HCT116 (cell line): Measurements from ENCODE around the gene RACGAP1. TPM values are rescaled to one million over a fixed set of nuclear protein-coding genes. Genes with fewer than 3 reads are reported as not detected.

Experiments used
- ATAC-seq: fragments of 200-7000 bp; cut with Tn5 transposase; 2 replicates; pipeline ENCODE4 v1.9.1; 2020; ENCODE audit warnings: mild to moderate bottlenecking, moderate library complexity
- BruUV-seq: library from RNA; stranded (reverse); fragments of 400-500 nt; replicated peaks from 2 replicates; lab custom pipeline; 2021; lab: Mats Ljungman, UMichigan
- CTCF ChIA-PET: fragments of 300-600 bp; sonication (Branson Sonifier 250); formaldehyde crosslinking; loops from one replicate; lab custom pipeline; 2021; ENCODE audit warnings: antibody characterized with exemption; lab: Charles Lee
- POLR2A ChIA-PET: fragments of 300-600, 350-600 bp; sonication (Branson Sonifier 250); formaldehyde crosslinking; loops from one replicate; lab custom pipeline; 2021; ENCODE audit warnings: antibody characterized with exemption; lab: Charles Lee
- RAD21 ChIA-PET, 2 experiments: fragments of 300-600 bp; sonication (Branson Sonifier 250); formaldehyde crosslinking; loops; one replicate each; lab custom pipeline; 2023; ENCODE audit warnings: low total read pairs in 2 of 2; ENCODE audit not compliant: uncharacterized antibody in 2 of 2, unreplicated experiment in 2 of 2, low non-redundant PET in 1 of 2; lab: Charles Lee
- DNase-seq: peaks from one replicate; pipeline ENCODE4 v3.0.0-alpha.2; 2010; ENCODE audit warnings: low read depth, low spot score
- H2AFZ ChIP-seq: fragments of 200-600 bp; shearing (Covaris generic), sonication (generic); 2 replicates; pipeline ENCODE4 v1.6.1; 2017; ENCODE audit warnings: low read depth, mixed run types, mixed read lengths, antibody characterized with exemption, low read length; ENCODE audit not compliant: poor library complexity, severe bottlenecking
- H3K27ac ChIP-seq: 2 replicates; pipeline ENCODE4 v1.5.1; 2012; ENCODE audit warnings: low read depth, low read length
- H3K27me3 ChIP-seq: fragments of 200-600 bp; sonication (generic); 2 replicates; pipeline ENCODE4 v1.6.1; 2016; ENCODE audit warnings: mixed run types, low read length, mixed read lengths; ENCODE audit not compliant: insufficient read depth
- H3K36me3 ChIP-seq, 2 experiments: fragments of 200-500 bp in 1 of 2; fragments of 200-600 bp in 1 of 2; sonication (Bioruptor generic) in 1 of 2; sonication (generic) in 1 of 2; 2 replicates each; pipeline versions ENCODE4 v1.5.1 to v1.6.1; 2014 to 2016; ENCODE audit warnings: low read length in 2 of 2, inconsistent platforms in 1 of 2, mixed read lengths in 1 of 2, mixed run types in 1 of 2; ENCODE audit not compliant: insufficient read depth in 2 of 2, control insufficient read depth in 1 of 2
- H3K4me1 ChIP-seq, 2 experiments: fragments of 200-600 bp in 1 of 2; sonication (generic) in 1 of 2; 2 replicates each; pipeline versions ENCODE4 v1.5.1 to v1.6.1; 2012 to 2017; ENCODE audit warnings: low read length in 2 of 2, inconsistent platforms in 1 of 2, mild to moderate bottlenecking in 1 of 2, mixed read lengths in 1 of 2, mixed run types in 1 of 2, moderate library complexity in 1 of 2; ENCODE audit not compliant: insufficient read depth in 2 of 2, control insufficient read depth in 1 of 2
- H3K4me2 ChIP-seq: fragments of 200-600 bp; sonication (generic); 2 replicates; pipeline ENCODE4 v1.6.1; 2017; ENCODE audit warnings: mixed run types, low read length, mixed read lengths
- H3K4me3 ChIP-seq, 2 experiments: fragments of 200-600 bp in 1 of 2; sonication (generic) in 1 of 2; replicated peaks in 1 of 2; 2 replicates each; pipeline ENCODE4 v1.5.1; 2011 to 2016; ENCODE audit warnings: low read length in 2 of 2, control low read depth in 1 of 2, low read depth in 1 of 2, mild to moderate bottlenecking in 1 of 2, mixed read lengths in 1 of 2, mixed run types in 1 of 2
- H3K79me2 ChIP-seq: fragments of 200-600 bp; sonication (generic); 2 replicates; pipeline ENCODE4 v1.6.1; 2017; ENCODE audit warnings: mild to moderate bottlenecking, mixed run types, low read length, moderate library complexity, mixed read lengths; ENCODE audit not compliant: insufficient read depth
- H3K9ac ChIP-seq: fragments of 200-600 bp; sonication (generic); 2 replicates; pipeline ENCODE4 v1.6.1; 2016; ENCODE audit warnings: low read length, mixed read lengths
- H3K9me2 ChIP-seq: fragments of 200-600 bp; sonication (generic), shearing (Covaris generic); 2 replicates; pipeline ENCODE4 v1.6.1; 2017; ENCODE audit warnings: mixed run types, mild to moderate bottlenecking, moderate library complexity; ENCODE audit not compliant: insufficient read depth
- H3K9me3 ChIP-seq, 2 experiments: fragments of 200-500 bp in 1 of 2; fragments of 200-600 bp in 1 of 2; sonication (Bioruptor generic) in 1 of 2; sonication (generic) in 1 of 2; 2 replicates each; pipeline ENCODE4 v1.6.1; 2014 to 2017; ENCODE audit warnings: low read length in 2 of 2, mixed read lengths in 2 of 2, inconsistent platforms in 1 of 2, low read depth in 1 of 2, mild to moderate bottlenecking in 1 of 2, mixed run types in 1 of 2, moderate library complexity in 1 of 2; ENCODE audit not compliant: control insufficient read depth in 1 of 2, insufficient read depth in 1 of 2
- H4K20me1 ChIP-seq: fragments of 200-600 bp; sonication (generic), shearing (Covaris generic); 2 replicates; pipeline ENCODE4 v1.6.1; 2017; ENCODE audit warnings: mixed run types, mild to moderate bottlenecking, moderate library complexity; ENCODE audit not compliant: insufficient read depth
- ATF3 ChIP-seq: IDR thresholded peaks from 2 replicates; pipeline ENCODE4 v1.6.1; 2012
- CBX3 ChIP-seq: IDR thresholded peaks from 2 replicates; pipeline ENCODE4 v1.6.1; 2012; ENCODE audit warnings: low read depth
- CTCF ChIP-seq, 3 experiments: fragments of 200-600 bp in 1 of 3; sonication (generic) in 1 of 3; IDR thresholded peaks in 2 of 3; conservative IDR thresholded peaks in 1 of 3; 2 replicates each; pipeline ENCODE4 v1.5.1; 2012 to 2017; ENCODE audit warnings: low read depth in 2 of 3, low read length in 2 of 3, antibody characterized with exemption in 1 of 3, borderline replicate concordance in 1 of 3, control low read depth in 1 of 3, mild to moderate bottlenecking in 1 of 3, mixed read lengths in 1 of 3, mixed run types in 1 of 3, moderate library complexity in 1 of 3; ENCODE audit not compliant: insufficient read depth in 1 of 3
- ELF1 ChIP-seq: IDR thresholded peaks from 2 replicates; pipeline ENCODE4 v1.6.1; 2012; ENCODE audit warnings: low read depth, borderline replicate concordance
- EZH2 ChIP-seq: fragments of 200-600 bp; sonication (generic); IDR thresholded peaks from 2 replicates; pipeline ENCODE4 v1.6.1; 2017; ENCODE audit warnings: antibody characterized with exemption, mixed run types
- EZH2phosphoT487 ChIP-seq: fragments of 200-600 bp; IDR thresholded peaks from 2 replicates; pipeline ENCODE4 v1.6.1; 2018; ENCODE audit warnings: antibody characterized with exemption, borderline replicate concordance
- JUND ChIP-seq: IDR thresholded peaks from 2 replicates; pipeline ENCODE4 v1.6.1; 2012
- MAX ChIP-seq: IDR thresholded peaks from 2 replicates; pipeline ENCODE4 v1.6.1; 2012
- POLR2A ChIP-seq: IDR thresholded peaks from 2 replicates; pipeline ENCODE4 v1.7.0; 2011; ENCODE audit warnings: borderline replicate concordance; ENCODE audit not compliant: insufficient read depth, insufficient read length; ENCODE audit errors: extremely low read depth
- POLR2AphosphoS5 ChIP-seq: IDR thresholded peaks from 2 replicates; pipeline ENCODE4 v1.6.1; 2011; ENCODE audit warnings: mild to moderate bottlenecking, low read depth, low read length, moderate library complexity
- RAD21 ChIP-seq: IDR thresholded peaks from 2 replicates; pipeline ENCODE4 v1.6.1; 2012; ENCODE audit warnings: low read depth, mild to moderate bottlenecking
- REST ChIP-seq: IDR thresholded peaks from 2 replicates; pipeline ENCODE4 v1.6.1; 2012; ENCODE audit warnings: low read depth
- SIN3A ChIP-seq: IDR thresholded peaks from 2 replicates; pipeline ENCODE4 v1.6.1; 2012; ENCODE audit warnings: low read depth
- SP1 ChIP-seq: IDR thresholded peaks from 2 replicates; pipeline ENCODE4 v1.6.1; 2012; ENCODE audit warnings: low read depth
- SRF ChIP-seq: IDR thresholded peaks from 2 replicates; pipeline ENCODE4 v1.6.1; 2012; ENCODE audit warnings: low read depth
- TCF7L2 ChIP-seq: IDR thresholded peaks from 2 replicates; pipeline ENCODE4 v1.7.0; 2011; ENCODE audit warnings: borderline replicate concordance, inconsistent platforms; ENCODE audit not compliant: insufficient read depth, insufficient read length; ENCODE audit errors: extremely low read depth
- YY1 ChIP-seq: IDR thresholded peaks from 2 replicates; pipeline ENCODE4 v1.6.1; 2011; ENCODE audit warnings: low read length, low read depth, moderate library complexity, mild to moderate bottlenecking; ENCODE audit not compliant: insufficient replicate concordance; ENCODE audit errors: extremely low read depth
- ZBTB33 ChIP-seq: IDR thresholded peaks from 2 replicates; pipeline ENCODE4 v1.6.1; 2011; ENCODE audit warnings: mild to moderate bottlenecking, low read length, moderate library complexity; ENCODE audit not compliant: insufficient replicate concordance; ENCODE audit errors: extremely low read depth
- ZFX ChIP-seq: fragments of 450-650 bp; IDR thresholded peaks from 2 replicates; pipeline ENCODE4 v1.6.1; 2017
- ZNF274 ChIP-seq: fragments of 200-500 bp; sonication (Bioruptor generic); IDR thresholded peaks from 2 replicates; pipeline ENCODE4 v1.6.1; 2014; ENCODE audit warnings: mild to moderate bottlenecking, low read depth, low read length, inconsistent platforms
- intact Hi-C: fragments of 100-400 bp; cut with micrococcal nuclease; formaldehyde crosslinking; loops from 2 replicates; pipeline ENCODE4 v1.10.0; 2022
- total RNA-seq: library from RNA; stranded (reverse); gene quantifications from one replicate; pipeline ENCODE4 v1.2.1, GENCODE V29; 2021; ENCODE audit not compliant: unreplicated experiment

The RACGAP1 gene
- total RNA-seq, 1 experiment from 2014 or later = 147 TPM

- ATAC-seq = no peak
These were observed 17.4 kb upstream of the RACGAP1 start for GRCh38 chr12:50042693-50043092.

More at GRCh38 chr12:50042693-50043092, 17.4 kb upstream of the RACGAP1 start:
- Histone ChIP-seq H2AFZ (no peak overlapping the region), H3K79me2 (no peaks in the 10 kb centered on the region), H3K27ac (no peak overlapping the region), H3K9me3 (no peaks in the 10 kb centered on the region), H3K36me3 (no peaks in the 10 kb centered on the region), H3K4me2 (no peak overlapping the region), H3K4me1 (peaks cover 0 to 9% of the 10 kb centered on the region in 2 experiments; a peak in 2 of 4 replicates), H4K20me1 (no peaks in the 10 kb centered on the region), H3K9me2 (no peaks in the 10 kb centered on the region), H3K27me3 (no peaks in the 10 kb centered on the region), H3K9ac (no peak overlapping the region), H3K4me3 (no peak overlapping the region)
- ChIA-PET POLR2A (no interaction called here), RAD21 (no interaction called here), CTCF (no interaction called here)
- BruUV-seq = no TSS peak
- TF ChIP-seq CTCF (IDR thresholded peaks at IDR 0.05 in 2 of 3, conservative IDR thresholded peaks at IDR 0.05 in 1 of 3; ENCODE audit: borderline replicate concordance in 1 of 3, insufficient read depth in 1 of 3, low read depth in 2 of 3, low read length in 2 of 3) = no peak
- TF ChIP-seq EZH2phosphoT487 = no peak
- TF ChIP-seq YY1 = no peak
- TF ChIP-seq SP1 = no peak
- no peak for TF ChIP-seq MAX
- no peak for TF ChIP-seq SRF
- no peak for TF ChIP-seq REST
- TF ChIP-seq CBX3 = no peak
- TF ChIP-seq ZBTB33 = no peak
- TF ChIP-seq POLR2AphosphoS5 = no peak
- no peak for TF ChIP-seq ATF3
- TF ChIP-seq SIN3A = no peak
- no peak for TF ChIP-seq EZH2
- no peak for TF ChIP-seq TCF7L2
- no peak for TF ChIP-seq ZNF274
- TF ChIP-seq ZFX = no peak
- TF ChIP-seq JUND = no peak
- TF ChIP-seq POLR2A = no peak
- no peak for TF ChIP-seq RAD21
- TF ChIP-seq ELF1 = no peak
- intact Hi-C loops = no loop called here
- no peak for DNase-seq
